ENCODE results near the gene SERPIND1.

The SERPIND1 gene

DNA sequence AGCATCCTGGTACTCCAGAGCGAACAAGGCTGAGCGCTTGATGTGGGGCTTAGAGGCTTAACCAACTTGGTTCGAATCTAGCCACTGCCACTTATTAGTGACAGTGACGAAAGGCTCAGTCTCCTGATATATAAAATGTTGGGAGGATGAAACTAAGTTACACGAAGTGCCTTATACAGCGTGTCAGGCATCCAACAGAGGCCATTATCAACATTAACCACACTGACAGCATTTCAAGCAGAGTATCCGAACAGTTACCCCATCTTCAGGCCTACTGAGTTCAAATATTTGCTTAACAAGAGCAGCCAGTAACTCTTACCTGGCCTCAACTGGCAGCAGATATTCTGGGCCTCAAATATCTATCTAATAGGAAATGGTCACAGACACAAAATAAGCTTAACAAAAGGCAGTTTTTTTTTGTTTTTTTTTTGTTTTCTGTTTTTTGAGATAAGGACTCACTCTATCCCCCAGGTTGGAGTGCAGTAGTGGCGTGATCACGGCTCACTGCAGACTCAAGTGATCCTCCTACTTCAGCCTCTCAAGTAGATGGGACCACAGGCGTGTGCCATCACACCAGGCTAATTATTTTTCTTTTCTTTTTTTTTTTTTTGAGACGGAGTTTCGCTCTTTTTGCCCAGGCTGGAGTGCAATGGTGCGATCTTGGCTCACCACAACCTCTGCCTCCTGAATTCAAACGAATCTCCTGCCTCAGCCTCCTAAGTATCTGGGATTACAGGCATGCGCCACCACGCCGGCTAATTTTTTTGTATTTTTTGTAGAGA lies 2.9 kb downstream of the SERPIND1 start:
- DNase-seq, result no peak

DNA sequence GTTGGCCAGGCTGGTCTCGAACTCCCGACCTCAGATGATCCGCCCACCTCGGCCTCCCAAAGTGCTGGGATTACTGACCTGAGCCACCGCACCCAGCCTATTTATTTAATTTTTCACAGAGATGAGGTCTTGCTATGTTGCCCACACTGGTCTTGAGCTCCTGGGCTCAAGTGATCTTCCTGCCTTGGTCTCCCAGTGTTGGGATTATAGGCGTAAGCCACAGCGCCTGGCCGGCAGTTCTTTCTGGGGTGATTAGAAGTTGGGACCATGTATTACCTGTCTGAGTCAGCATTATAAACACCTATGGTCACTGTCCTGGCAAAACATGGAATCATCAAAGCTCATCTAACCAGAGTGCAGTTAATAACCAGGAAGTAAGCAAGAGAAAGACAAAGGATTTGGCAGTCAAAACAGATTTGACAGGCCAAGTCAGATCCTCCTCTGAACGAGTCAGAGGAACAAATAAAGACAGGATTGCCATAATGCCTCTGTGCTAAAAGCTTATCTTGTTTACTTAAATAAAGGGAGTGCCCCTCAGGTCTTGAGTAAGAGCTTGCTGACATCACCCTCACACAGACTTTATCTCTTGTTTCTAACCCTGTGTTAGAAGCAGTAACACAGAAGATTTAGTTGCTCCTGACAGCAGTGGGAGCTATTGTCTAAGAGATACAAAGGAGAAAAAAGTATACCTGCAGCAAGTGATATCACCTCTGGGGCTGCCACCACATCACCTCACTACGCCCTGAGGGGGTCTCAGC lies 3.7 kb downstream of the SERPIND1 start:
- peak; percentile 76 for DNase-seq

DNA sequence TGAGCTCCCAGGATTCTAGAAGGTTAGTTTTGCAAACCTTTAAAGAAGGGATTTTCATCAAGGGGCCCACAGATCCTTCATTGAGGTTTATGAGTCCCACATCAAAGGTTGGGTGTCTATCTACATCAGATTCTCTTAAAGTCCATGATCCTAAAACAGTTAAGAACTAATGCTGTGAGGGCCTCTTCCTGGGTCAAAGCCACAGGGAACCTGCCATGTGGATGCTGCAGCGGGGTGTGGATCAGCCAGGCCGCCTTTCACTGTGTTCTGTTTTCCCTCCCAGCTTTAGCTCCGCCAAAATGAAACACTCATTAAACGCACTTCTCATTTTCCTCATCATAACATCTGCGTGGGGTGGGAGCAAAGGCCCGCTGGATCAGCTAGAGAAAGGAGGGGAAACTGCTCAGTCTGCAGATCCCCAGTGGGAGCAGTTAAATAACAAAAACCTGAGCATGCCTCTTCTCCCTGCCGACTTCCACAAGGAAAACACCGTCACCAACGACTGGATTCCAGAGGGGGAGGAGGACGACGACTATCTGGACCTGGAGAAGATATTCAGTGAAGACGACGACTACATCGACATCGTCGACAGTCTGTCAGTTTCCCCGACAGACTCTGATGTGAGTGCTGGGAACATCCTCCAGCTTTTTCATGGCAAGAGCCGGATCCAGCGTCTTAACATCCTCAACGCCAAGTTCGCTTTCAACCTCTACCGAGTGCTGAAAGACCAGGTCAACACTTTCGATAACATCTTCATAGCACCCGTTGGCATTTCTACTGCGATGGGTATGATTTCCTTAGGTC lies 5.3 kb downstream of the SERPIND1 start:
- DNase-seq, result no peak

DNA sequence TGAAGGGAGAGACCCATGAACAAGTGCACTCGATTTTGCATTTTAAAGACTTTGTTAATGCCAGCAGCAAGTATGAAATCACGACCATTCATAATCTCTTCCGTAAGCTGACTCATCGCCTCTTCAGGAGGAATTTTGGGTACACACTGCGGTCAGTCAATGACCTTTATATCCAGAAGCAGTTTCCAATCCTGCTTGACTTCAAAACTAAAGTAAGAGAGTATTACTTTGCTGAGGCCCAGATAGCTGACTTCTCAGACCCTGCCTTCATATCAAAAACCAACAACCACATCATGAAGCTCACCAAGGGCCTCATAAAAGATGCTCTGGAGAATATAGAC lies 5.9 kb downstream of the SERPIND1 start:
- DNase-seq, result no peak

DNA sequence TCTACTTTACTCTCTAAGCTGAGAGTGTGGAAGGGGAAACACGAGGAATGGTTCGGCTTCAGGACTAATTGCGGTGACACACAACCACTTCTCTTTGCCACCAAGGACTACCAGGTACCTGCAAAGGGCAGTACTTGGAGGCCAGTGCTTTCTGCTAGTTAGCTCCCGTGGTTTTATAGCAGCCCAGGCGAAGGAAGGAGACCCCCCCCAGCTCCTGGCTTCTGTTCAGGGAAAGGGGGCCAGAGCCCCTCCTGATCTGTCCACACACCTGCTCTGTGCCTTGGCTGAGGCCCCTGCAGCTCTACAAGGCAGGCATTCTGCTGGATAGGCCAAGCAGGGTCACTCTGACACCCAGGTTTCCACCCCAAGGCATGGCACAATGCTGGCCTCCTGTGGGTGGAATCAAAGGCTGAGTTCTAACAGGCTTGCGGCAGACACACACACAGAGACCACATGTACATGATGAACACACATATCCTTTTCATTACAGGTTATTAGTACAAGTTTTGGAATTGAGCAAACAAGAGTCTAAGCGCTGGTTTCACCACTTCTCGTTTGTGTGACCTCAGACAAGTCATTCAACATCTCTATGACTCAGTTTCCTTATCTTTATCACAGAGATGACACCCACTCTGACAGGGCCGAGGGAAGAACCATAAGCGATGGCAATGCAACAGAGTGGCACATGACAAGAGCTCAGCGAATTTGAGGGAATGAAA lies 7.5 kb downstream of the SERPIND1 start:
- no peak for DNase-seq

DNA sequence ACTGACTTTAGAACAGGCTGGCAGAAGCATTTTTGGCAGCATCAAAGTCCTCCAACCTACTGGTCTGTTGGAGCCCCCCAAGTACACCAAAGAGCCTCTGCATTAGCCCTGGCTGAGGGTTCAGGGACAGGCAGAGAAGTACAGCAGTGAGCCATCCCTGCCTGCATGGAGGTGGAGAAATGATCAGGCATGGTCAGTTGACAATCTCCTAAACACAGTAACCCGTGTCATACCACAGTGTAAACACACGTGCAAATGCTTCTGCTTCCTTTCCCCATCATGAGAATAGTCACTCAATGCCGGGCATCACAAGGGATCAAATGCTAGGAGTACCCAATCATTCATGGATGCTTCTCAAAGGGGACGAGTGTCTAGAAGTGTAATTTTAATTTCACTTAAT lies 8.2 kb downstream of the SERPIND1 start:
- DNase-seq, result no peak

DNA sequence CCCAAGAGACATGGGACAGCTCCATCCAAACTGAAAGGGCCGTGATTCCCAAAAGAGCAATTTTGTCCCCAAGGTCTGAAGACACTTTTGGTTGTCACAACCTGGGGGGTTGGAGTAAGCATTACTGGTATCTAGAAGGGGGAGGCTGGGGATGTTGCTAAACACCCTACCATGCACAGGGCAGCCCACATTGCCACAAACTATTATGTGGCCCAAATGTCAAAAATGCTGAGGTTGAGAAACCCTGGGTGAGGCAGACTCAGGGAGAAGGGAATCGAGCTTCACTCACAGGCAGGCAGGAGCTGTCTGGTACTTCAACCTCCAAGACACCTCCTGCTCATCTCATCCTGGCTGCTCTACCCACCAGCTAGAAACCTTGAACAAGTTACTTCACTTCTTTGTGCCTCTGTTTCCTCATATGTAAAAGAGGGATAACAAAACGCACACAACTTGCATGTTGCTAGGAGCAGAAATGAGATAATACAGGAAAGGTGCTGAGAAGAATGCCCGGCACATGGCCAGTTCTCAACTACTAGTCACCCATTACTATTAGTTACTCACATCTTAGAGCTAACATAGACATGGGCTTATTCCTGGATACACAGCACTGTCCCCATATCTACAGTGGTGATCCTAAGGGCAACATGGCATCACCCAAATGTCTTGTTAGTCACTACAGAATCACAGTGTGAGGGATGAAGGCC lies 8.8 kb downstream of the SERPIND1 start:
- no peak for DNase-seq

DNA sequence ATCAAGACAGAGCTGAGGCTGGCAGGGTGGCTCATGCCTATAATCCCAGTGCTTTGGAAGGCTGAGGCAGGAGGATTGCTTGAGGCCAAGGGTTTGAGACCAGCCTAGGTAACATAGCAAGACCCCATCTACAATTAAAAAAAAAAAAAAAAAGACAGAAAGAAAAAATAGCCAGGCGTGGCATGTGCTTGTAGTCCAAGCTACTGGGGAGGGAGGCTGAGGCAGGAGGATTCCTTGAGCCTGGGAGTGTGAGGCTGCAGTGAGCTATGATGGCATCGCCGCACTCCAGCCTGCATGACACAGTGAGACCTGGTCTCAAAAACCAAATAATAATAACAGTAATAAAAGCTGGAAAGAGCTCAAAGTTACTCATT lies 9.4 kb downstream of the SERPIND1 start:
- DNase-seq, result no peak

DNA sequence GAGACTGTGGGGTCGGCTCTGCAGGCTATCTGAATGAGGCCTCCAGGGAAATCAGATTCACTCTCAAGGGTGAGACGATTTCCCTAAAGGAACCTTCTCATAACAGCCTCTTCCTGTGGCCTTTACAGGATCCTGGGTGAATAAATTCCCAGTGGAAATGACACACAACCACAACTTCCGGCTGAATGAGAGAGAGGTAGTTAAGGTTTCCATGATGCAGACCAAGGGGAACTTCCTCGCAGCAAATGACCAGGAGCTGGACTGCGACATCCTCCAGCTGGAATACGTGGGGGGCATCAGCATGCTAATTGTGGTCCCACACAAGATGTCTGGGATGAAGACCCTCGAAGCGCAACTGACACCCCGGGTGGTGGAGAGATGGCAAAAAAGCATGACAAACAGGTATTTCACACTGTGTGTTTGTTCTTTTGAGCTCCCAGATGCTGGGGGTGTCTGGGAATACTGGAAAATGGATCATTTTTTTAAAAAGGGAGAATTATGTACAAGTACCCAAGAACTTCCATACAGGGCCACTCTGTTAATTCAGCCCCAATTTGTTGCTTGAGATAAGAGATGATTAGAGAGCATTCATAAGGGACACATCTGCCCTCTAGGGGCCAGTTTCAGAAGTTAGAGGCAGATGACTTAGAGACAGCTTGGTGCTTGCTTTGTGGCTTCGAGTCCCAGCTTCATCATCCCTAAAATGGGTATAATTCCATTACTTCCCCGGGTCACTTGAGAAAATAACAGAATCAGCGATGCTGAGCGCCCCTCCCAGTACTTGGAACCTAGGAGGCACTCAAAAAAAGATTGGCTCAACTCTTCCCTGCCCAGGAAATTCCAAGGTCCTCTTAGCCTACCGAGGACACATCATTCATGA lies 10.2 kb downstream of the SERPIND1 start:
- peak; percentile 13 for DNase-seq

DNA sequence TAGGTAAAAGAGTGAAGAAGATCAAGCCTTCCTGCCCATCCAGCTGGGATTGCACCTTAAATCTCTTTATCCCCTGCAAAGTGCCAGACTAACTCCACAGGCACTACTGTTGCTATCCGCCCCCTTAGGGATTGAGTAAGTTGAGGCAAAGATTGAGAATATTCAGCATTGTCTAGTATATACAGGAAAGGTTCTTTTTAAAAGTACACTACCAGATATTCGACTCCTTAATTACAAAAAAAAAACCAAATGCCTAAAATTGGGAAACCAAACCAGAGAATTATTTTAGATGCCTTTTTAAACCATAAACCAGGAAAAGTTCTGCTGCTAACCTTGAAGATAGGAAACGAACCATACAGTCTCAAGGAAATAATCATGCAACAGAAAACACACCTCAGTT lies 11.5 kb downstream of the SERPIND1 start:
- no peak for DNase-seq

DNA sequence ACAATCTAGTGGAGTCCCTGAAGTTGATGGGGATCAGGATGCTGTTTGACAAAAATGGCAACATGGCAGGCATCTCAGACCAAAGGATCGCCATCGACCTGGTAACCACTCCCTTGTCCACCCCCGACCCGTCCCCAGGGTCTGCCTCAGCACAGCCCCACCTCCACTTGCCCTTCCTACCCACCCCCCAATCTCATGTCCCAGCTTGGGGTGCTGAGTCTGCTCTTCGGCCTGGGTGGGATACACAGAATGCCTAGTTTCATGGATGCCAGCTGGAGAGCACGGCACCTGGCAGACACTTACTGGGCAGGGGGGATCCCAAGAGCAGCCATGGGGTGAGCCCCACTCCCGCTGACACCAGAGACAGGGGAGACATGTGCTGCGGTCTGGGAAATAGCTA lies 12.1 kb downstream of the SERPIND1 start:
- DNase-seq, result no peak

DNA sequence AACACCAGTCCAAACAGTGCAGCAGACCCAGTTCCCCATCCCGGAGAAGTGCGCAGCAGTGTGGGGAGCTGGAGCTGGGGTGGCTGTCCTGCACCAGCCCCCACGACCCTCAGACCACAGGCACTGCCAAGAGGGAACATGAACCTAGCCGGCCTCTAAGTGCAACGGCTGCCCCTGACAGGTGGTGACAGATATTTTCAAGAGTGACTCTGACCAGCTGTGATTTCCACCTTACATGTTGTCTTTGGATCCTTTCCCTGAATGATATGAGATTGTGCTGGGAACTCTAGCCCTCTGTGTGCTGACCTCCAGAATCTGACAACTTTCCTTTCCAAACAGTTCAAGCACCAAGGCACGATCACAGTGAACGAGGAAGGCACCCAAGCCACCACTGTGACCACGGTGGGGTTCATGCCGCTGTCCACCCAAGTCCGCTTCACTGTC lies 12.6 kb downstream of the SERPIND1 start:
- DNase-seq, result no peak

DNA sequence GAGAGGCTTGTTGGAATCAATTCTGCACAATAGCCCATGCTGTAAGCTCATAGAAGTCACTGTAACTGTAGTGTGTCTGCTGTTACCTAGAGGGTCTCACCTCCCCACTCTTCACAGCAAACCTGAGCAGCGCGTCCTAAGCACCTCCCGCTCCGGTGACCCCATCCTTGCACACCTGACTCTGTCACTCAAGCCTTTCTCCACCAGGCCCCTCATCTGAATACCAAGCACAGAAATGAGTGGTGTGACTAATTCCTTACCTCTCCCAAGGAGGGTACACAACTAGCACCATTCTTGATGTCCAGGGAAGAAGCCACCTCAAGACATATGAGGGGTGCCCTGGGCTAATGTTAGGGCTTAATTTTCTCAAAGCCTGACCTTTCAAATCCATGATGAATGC lies 13.3 kb downstream of the SERPIND1 start:
- no peak for DNase-seq

DNA sequence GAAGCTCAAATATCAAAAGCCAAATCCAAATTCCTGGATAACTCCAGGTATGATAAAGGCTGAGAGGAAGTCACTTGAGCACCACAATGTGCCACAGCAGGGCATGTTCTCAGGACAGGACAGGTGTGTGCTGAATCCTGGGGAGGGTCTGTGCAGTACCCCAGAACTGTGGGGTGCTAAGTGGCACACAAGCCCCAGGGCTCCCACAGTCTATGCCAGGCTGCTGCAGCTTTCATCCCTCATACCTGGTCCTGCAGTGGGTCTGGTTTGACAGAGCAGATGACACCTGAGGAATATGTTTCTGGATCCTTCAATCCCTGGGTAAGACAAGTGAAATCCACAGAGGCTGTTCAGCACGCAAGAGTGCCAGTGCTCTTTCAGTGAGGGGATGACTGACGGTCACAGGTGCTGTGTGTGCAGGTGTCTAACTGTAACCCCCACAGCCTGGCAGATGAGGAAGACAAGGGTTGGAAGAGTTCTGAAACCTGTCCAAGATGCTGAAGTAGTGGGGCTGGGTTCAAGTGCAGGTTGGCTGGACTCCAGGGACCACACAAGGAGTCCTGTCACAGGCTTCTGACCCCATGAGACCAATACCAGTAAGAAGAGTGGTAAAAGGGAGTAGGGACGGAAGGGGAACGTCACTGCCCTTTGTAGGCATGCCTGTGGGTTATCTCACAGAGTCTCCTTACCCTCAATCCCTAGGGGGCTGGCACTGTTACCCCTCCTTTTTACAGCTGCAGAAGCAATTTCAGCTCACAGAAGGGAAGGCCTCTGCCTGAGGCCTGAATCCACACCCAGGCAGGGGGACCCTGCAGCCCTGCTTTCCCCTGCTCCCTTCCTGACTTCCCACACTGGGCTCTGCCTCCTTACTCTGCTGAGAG lies 14.1 kb downstream of the SERPIND1 start:
- DNase-seq, result no peak

DNA sequence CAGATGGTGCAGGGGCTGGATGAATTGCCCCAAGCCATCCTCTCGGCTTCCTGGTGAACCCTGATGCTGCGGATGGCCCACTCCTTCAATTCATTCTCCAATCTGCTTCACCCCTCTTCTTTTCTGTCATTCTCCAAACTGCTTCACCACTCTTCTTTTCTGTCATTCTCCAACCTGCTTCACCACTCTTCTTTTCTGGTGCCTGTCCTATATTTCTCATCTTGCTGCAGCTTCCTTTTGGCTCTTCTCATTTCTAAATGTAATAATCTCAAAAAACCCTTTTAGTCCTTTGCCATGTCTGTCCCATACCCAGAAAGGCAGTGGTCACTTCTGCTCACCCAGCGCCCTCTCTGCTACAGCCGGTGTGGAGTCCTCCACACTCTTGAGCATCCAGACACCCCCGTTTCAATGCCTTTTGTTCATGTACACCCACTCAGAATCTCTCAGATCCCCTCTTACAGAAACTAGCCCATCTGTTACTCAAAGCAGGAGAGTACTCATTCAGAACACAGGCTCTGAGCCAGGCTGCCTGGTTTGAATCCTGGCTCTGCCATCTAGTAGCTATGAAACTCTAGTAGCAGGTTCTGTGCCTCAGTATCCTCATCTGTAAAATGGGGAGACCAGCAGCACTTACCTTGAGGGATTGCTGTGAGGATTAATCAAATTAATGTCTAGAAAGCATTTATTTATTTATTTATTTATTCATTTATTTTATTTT lies 14.9 kb downstream of the SERPIND1 start:
- no peak for DNase-seq

DNA sequence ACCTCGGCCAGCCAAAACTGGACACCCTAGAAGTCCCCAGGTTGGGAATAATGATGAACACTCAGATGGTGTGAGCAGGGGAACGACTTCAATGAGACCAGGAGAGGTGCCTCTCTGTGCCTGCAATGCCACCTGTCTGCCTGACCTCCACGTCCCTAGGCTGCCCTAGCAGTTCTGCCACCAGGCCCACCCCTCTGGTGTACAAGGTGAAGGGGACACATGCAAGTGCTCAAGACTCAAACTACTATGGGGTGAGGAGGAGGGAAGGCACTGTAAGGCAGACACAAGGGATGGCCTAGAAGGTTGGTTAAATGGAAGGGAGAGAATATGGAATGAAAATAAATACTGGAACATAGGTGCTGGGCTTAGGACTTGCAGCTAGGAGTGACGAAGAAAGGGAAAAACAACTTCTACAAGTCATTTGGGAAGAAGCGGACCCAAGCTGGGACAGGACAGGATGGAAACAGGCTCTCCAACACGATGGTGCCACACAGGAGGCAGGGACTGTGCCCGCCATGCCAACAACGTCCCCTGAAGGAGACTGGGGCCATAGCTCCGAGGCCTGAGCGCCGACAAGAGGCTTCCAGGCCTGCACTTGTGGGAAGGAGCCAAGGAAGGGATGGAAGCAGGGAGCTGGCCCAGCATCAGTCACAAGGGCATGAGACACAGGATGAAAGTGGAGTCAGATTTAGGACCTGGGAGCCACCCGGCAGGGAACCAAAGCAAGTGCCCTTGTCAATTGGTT lies 18.5 kb downstream of the SERPIND1 start:
- no peak for DNase-seq

DNA sequence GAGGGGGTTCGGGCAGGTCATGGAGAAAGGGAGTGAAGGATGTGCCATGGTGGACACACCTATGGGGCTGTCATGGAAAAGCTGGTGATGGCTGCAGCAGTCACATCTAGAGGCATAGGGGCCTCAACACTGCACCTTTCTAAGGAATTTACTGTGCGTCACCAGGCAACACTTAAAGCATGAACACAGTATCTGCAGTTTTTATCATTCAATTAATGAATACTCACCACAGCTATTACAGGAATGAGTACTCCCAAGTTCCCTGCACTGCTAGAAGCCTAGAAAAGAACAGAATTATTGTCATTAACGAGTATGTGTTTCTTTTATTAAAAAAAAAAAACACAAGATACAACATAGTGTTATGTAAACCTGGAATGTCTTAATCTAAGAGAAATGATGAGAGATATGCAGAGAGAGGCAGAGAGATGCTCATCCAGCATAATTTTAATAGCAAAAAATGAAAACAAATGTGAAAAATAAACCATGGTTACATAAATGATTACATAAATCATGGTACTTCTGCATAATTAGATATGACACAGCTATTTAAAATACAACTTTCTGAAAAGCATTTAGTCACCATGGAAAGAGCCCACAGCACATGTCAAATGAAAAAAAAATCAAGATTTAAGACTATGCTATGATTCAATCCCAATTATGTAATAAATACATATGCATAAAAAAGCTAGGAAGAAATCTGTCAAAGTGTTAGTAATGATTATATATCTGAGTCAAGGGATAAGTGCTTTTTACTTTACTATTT lies 19.2 kb downstream of the SERPIND1 start:
- no peak for DNase-seq

All from COR-L47 (cell line).